ENCODE results near the gene NT5DC2. TPM values are rescaled to one million over a fixed set of nuclear protein-coding genes. Genes with fewer than 3 reads are reported as not detected.

The NT5DC2 gene
- total and polyA plus RNA-seq, 7 donors, result 9.0 to 32.8 (median 15.7) TPM

DNA sequence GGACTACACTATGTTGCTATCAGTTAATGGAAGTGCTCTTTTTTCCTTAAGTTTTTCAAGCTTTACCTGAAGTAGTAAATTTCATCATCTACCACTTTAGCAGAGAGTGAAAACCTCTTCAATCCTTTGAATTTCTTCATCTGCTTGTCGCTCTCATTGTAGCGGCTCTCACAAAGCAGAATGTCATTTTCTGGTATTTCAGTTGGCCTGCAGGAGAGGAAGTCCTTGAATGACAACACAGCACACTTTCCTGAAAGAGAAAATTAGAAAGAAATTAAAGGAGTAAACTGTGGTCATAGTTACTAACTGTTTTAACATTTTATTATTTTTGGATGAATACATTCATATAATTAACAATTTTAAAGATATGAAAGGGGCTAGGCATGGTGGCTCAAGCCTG, 30.3 kb upstream of the NT5DC2 start:
- no peak for DNase-seq
- no peak overlapping the region for H3K4me3 ChIP-seq
- peaks cover 0 to 3% (median 0%) of the 10 kb centered on the region in 4 donors for H3K4me1 ChIP-seq
- WGBS, 2 donors, result 95 to 99% methylated on average over 2 of the region's 2 CpGs
- intact Hi-C loops (cut with DNase I), result no loop called here
- TF ChIP-seq, protein P1, sequence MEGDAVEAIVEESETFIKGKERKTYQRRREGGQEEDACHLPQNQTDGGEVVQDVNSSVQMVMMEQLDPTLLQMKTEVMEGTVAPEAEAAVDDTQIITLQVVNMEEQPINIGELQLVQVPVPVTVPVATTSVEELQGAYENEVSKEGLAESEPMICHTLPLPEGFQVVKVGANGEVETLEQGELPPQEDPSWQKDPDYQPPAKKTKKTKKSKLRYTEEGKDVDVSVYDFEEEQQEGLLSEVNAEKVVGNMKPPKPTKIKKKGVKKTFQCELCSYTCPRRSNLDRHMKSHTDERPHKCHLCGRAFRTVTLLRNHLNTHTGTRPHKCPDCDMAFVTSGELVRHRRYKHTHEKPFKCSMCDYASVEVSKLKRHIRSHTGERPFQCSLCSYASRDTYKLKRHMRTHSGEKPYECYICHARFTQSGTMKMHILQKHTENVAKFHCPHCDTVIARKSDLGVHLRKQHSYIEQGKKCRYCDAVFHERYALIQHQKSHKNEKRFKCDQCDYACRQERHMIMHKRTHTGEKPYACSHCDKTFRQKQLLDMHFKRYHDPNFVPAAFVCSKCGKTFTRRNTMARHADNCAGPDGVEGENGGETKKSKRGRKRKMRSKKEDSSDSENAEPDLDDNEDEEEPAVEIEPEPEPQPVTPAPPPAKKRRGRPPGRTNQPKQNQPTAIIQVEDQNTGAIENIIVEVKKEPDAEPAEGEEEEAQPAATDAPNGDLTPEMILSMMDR (IDR thresholded peaks at IDR 0.05), result no peak
- TF ChIP-seq POLR2A (IDR thresholded peaks at IDR 0.05) (no peak), POLR2AphosphoS5 (IDR thresholded peaks at IDR 0.05) (no peak), EP300 (IDR thresholded peaks at IDR 0.05) (no peak)
- no peaks in the 10 kb centered on the region for H3K27me3 ChIP-seq
- H3K9me3 ChIP-seq, result no peaks in the 10 kb centered on the region
- H3K27ac ChIP-seq, result no peak overlapping the region
- peaks cover 0 to 79% (median 29%) of the 10 kb centered on the region in 4 donors for H3K36me3 ChIP-seq

DNA sequence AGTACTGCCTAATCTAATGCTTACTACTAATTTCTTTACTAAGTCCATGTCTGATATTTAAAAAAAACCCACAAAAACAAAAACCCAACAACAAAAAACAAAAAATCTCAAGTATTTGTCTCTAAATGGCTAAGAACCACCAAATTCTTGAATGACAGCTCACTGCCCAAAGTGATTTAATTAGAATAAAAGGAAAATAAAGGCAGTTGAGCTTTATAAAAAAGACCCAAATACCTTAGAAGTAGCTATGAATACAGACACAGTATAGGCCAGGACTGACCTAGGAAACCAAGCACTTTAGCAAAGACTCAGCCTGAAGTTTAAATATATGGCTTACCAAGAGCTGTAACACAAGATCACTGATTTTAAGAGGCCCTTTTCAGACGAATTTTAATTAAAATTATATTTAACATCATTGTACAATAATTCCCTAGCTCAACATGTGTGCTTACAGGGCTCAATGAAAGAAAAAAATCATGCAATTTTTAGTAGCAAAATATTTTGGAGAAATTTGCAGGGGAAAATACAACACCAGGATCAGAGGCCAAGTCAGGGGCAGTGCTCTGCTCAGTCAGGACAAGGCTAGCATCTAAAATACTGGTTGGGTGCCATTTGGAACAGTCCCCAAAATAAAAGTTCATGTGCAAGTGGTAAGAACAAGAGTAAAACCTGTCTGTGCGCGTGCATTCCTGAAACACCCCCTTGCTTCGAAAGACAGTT, 27.5 kb upstream of the NT5DC2 start:
- Histone ChIP-seq H3K27me3 (no peaks in the 10 kb centered on the region), H3K4me1 (peaks cover 0 to 16% (median 11%) of the 10 kb centered on the region in 4 donors), H3K9me3 (no peaks in the 10 kb centered on the region), H3K27ac (no peak overlapping the region), H3K4me3 (no peak overlapping the region), H3K36me3 (peaks cover 0 to 81% (median 36%) of the 10 kb centered on the region in 4 donors)
- no peak for DNase-seq
- intact Hi-C loops (cut with DNase I), result no loop called here
- TF ChIP-seq, protein P1 (IDR thresholded peaks at IDR 0.05), result no peak
- TF ChIP-seq EP300 (IDR thresholded peaks at IDR 0.05) (no peak), POLR2AphosphoS5 (IDR thresholded peaks at IDR 0.05) (no peak), POLR2A (IDR thresholded peaks at IDR 0.05) (no peak)
- 77 to 85% methylated on average over 4 of the region's 4 CpGs for WGBS, 2 donors

- TF ChIP-seq POLR2A (IDR thresholded peaks at IDR 0.05) (no peak), EP300 (IDR thresholded peaks at IDR 0.05) (no peak), POLR2AphosphoS5 (IDR thresholded peaks at IDR 0.05) (no peak)
- TF ChIP-seq, protein P1 (IDR thresholded peaks at IDR 0.05), result no peak
- Histone ChIP-seq H3K4me3 (no peak overlapping the region), H3K9me3 (no peaks in the 10 kb centered on the region), H3K36me3 (peaks cover 0 to 76% (median 37%) of the 10 kb centered on the region in 4 donors), H3K27ac (peak overlapping the region in 1 of 4 donors; percentile 42), H3K4me1 (peaks cover 0 to 16% (median 11%) of the 10 kb centered on the region in 4 donors), H3K27me3 (no peaks in the 10 kb centered on the region)
- intact Hi-C loops (cut with DNase I), result no loop called here
- 93 to 98% methylated on average over 5 of the region's 5 CpGs for WGBS, 2 donors
- no peak for DNase-seq
Measured at GRCh38 chr3:52558436-52558835, 24.8 kb upstream of the NT5DC2 start.

DNA sequence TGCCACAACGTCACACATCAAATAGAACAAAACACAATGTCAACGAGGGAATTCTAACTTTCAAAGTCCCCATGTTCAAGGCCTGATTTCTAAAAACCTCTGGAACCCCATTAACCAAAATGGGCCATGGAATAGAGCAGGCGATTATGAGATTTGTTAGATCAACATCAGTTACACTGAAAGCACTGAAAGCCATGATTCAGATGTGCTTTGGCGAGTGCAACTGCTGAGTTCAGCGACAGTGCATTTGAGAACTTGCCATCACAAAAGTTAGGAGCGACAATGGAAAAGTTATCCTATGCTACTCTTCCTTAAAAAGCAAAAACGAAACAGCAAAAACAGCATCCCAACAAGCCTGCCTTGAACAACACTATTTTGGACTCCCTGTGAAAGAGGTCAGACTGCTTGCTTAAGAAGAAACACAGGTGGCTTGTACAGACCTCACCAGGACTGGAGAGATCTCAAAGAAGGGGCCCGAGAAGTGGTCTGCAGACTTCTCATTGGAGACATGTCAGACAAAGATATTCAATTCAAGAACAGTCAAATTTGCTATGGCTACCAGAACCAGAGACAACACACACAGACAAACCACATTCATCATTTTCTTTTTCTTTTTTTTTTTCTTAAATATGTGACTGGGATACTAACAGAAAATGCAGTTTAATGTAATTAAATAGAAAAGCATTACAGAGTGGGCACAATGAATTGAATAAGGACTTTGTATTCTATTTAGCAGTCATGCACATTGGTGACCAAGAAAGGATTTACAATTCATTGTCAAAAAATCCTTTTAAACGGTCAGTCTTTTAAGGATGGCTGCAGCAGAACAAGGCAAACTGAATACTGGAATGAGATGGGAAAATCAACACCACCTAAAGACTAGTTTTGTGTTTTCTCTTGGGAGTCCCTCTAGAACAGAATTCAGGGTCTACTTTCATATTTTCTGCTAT, 23.6 kb upstream of the NT5DC2 start:
- Histone ChIP-seq H3K27ac (no peak overlapping the region), H3K4me1 (peaks cover 0 to 16% (median 11%) of the 10 kb centered on the region in 4 donors), H3K4me3 (no peak overlapping the region), H3K9me3 (no peaks in the 10 kb centered on the region), H3K36me3 (peaks cover 0 to 73% (median 32%) of the 10 kb centered on the region in 4 donors), H3K27me3 (no peaks in the 10 kb centered on the region)
- intact Hi-C loops (cut with DNase I), result no loop called here
- TF ChIP-seq EP300 (IDR thresholded peaks at IDR 0.05), result no peak
- no peak for TF ChIP-seq POLR2AphosphoS5 (IDR thresholded peaks at IDR 0.05)
- TF ChIP-seq POLR2A (IDR thresholded peaks at IDR 0.05), result no peak
- TF ChIP-seq, protein P1 (IDR thresholded peaks at IDR 0.05), result no peak
- no peak for DNase-seq
- WGBS, 2 donors, result 88 to 91% methylated on average over 9 of the region's 9 CpGs

Data from sigmoid colon (tissue), 7 donors.